Activated CD8-positive, alpha-beta memory T cell treated with anti-CD3 and anti-CD28 coated beads for 24 hours (primary cell): ENCODE results near the gene MINAR2.
A peak's percentile ranks its signal among the peaks of the same experiment; 100 is the strongest.

Experiments
- DNase-seq: peaks from one replicate; pipeline ENCODE4 v3.0.0-alpha.2; 2020

The MINAR2 gene

GRCh38 chr5:129773376-129773775, 25.5 kb downstream of the MINAR2 start:
- DNase-seq: no peak

GRCh38 chr5:129781594-129781993, 33.7 kb downstream of the MINAR2 start:
- no peak for DNase-seq

GRCh38 chr5:129803403-129803802, 55.5 kb downstream of the MINAR2 start:
- DNase-seq: peak; percentile 40

- DNase-seq: no peak
Observed at GRCh38 chr5:129804705-129805104, 56.8 kb downstream of the MINAR2 start.

GRCh38 chr5:129807162-129807814, 59.4 kb downstream of the MINAR2 start:
- no peak for DNase-seq
